Body of pancreas (tissue), 4 donors: ENCODE data around the gene FBXL3. TPM values are rescaled to one million over a fixed set of nuclear protein-coding genes. Genes with fewer than 3 reads are reported as not detected.

ENCODE experiments used
- ATAC-seq: fragments of 150-250 bp; one replicate; pipeline ENCODE4 v1.9.1; 2016
- DNase-seq, 4 donors: peaks; one replicate each; pipeline ENCODE4 v3.0.0-alpha.2; 2019
- H3K27ac ChIP-seq, 4 donors: fragments of 200-600 bp; sonication (generic); 1 replicate in 3 of 4; 2 replicates in 1 of 4; pipeline versions ENCODE4 v1.5.1 to v1.6.1; 2016 to 2019; ENCODE audit warnings: mild to moderate bottlenecking in 1 of 4, mixed read lengths in 1 of 4, moderate library complexity in 1 of 4
- H3K27me3 ChIP-seq, 2 donors: fragments of 200-600 bp; sonication (generic); one replicate each; pipeline ENCODE4 v1.6.0; 2016; ENCODE audit warnings: mild to moderate bottlenecking in 1 of 2
- H3K36me3 ChIP-seq, 2 donors: fragments of 200-600 bp; sonication (generic); replicated peaks in 1 of 2; 2 replicates each; pipeline ENCODE4 v1.5.1; 2016; ENCODE audit warnings: low read depth in 2 of 2; ENCODE audit not compliant: insufficient read depth in 1 of 2
- H3K4me1 ChIP-seq: fragments of 200-600 bp; sonication (generic); one replicate; pipeline ENCODE4 v1.6.0; 2016
- H3K4me3 ChIP-seq, 2 donors: fragments of 200-600 bp; sonication (generic); 1 replicate in 1 of 2; 2 replicates in 1 of 2; pipeline ENCODE4 v1.5.1; 2016 to 2019
- H3K9me3 ChIP-seq, 3 donors: fragments of 200-600 bp; sonication (generic); 1 replicate in 2 of 3; 2 replicates in 1 of 3; pipeline ENCODE4 v1.5.1; 2016
- POLR2A ChIP-seq, 3 donors: fragments of 450-650 bp; IDR thresholded peaks; one replicate each; pipeline ENCODE4 v1.6.1; 2016; ENCODE audit warnings: antibody characterized with exemption in 3 of 3, mild to moderate bottlenecking in 2 of 3
- WGBS, 2 donors: methylation state at CpG; one replicate each; pipeline ENCODE4 v1.1.5; 2017; 5-methylcytosine and 5-hydroxymethylcytosine counted together
- intact Hi-C: fragments of 100-400 bp; cut with DNase I; formaldehyde crosslinking; loops from one replicate; pipeline ENCODE4 v1.15.1; 2023
- total RNA-seq, 2 donors: library from RNA; depleted of rRNA; stranded (reverse); fragments of >200 nt; gene quantifications; one replicate each; pipeline ENCODE4 v1.1.0, GENCODE V29; 2016
- TF ChIP-seq, protein P1 (sequence below), 7 experiments: fragments of 450-650 bp in 4 of 7; fragments of 200-600 bp in 3 of 7; sonication (generic) in 3 of 7; IDR thresholded peaks; one replicate each; pipeline ENCODE4 v1.5.1; 2016 to 2019; ENCODE audit warnings: antibody characterized with exemption in 7 of 7

The FBXL3 gene, protein sequence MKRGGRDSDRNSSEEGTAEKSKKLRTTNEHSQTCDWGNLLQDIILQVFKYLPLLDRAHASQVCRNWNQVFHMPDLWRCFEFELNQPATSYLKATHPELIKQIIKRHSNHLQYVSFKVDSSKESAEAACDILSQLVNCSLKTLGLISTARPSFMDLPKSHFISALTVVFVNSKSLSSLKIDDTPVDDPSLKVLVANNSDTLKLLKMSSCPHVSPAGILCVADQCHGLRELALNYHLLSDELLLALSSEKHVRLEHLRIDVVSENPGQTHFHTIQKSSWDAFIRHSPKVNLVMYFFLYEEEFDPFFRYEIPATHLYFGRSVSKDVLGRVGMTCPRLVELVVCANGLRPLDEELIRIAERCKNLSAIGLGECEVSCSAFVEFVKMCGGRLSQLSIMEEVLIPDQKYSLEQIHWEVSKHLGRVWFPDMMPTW
- 10 to 100 TPM; 25.4 to 35.0 TPM for total RNA-seq

DNA sequence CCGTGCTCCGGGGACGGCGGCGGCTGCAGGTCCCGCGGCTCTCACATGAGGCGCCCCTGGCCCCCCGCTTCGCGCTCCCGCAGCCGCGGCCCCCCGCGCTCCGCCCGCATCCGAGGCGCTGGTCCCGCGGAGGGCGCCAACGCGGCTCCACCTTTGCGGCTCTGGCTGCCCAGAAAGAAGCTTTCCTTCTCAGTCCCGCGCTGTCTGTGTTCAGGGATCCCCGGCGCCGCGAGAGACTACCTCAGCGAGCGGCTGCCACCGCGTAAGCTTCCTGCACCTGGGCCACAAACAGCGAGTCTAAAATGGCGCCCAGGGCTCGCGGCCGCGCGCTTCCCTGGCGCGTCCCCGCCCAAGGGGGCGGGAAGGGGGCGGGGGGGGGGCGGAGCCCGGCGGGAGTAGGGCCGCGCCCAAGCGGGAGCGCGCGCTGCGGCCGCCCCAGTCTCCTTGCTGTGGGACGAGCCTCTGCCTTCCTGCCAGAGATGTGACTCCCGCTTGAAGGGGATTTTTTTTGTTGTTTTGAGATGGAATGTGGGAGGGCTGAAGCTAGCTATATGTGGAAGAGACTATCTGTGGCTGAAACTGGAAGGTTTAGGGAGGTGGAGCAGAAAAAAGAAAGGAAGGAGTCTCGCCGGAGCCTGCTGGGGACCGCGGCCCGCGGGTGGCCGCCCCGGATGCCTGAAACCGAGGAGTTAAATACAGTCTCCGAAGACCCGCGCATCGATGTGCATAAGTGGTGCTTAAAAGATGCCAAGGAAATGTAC is at the start of gene FBXL3:
Gene FBXL3, minus strand, starts transcription at position 299 of the 761 bp plus-strand sequence. CDS start 5,299 bp downstream, outside the sequence.
- DNase-seq: peak; percentile 82 to 87 (median 83)
- intact Hi-C loops: no loop called here
- Histone ChIP-seq H3K36me3 (no peaks in the 10 kb centered on the region), H3K9me3 (no peaks in the 10 kb centered on the region), H3K27ac (peak within 1 kb of the TSS; percentile 96 to 99 (median 98)), H3K27me3 (no peaks in the 10 kb centered on the region), H3K4me3 (peak within 1 kb of the TSS; percentile 61 to 67), H3K4me1 (peaks cover 40% of the 10 kb centered on the region)
- peak; percentile 74 to 85 (median 77) for TF ChIP-seq POLR2A (IDR thresholded peaks at IDR 0.05)
- TF ChIP-seq, protein P1, sequence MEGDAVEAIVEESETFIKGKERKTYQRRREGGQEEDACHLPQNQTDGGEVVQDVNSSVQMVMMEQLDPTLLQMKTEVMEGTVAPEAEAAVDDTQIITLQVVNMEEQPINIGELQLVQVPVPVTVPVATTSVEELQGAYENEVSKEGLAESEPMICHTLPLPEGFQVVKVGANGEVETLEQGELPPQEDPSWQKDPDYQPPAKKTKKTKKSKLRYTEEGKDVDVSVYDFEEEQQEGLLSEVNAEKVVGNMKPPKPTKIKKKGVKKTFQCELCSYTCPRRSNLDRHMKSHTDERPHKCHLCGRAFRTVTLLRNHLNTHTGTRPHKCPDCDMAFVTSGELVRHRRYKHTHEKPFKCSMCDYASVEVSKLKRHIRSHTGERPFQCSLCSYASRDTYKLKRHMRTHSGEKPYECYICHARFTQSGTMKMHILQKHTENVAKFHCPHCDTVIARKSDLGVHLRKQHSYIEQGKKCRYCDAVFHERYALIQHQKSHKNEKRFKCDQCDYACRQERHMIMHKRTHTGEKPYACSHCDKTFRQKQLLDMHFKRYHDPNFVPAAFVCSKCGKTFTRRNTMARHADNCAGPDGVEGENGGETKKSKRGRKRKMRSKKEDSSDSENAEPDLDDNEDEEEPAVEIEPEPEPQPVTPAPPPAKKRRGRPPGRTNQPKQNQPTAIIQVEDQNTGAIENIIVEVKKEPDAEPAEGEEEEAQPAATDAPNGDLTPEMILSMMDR (IDR thresholded peaks at IDR 0.05): peak in 1 of 7 experiments; percentile 2
- peak; percentile 92 for ATAC-seq
- WGBS, 2 donors: 1% methylated on average over 17 to 69 of the region's 74 CpGs

DNA sequence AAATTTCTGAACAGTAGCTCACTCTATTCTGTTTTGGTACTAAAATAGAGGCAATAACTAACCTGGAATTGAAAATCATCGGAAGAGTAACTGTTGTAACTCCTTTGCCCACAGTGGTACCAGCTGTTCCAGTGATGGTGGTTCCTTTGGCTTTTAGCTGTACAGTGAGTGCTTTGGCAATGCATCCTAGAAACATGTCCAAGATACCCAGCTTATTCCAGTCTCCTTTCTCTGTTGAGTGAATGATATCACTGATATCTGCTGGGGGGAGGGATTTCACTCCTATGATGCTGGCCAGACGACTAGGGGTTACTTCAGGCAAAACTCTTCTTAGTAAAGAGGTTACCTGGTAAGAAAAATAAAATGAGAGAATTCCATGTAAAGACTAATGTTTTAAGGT is 40.6 kb upstream of the FBXL3 start:
- H3K27ac ChIP-seq: no peak overlapping the region
- H3K9me3 ChIP-seq: no peaks in the 10 kb centered on the region
- 98 to 100% methylated on average over 2 of the region's 2 CpGs for WGBS, 2 donors
- H3K27me3 ChIP-seq: no peaks in the 10 kb centered on the region
- peaks cover 0 to 18% of the 10 kb centered on the region in 2 donors for H3K36me3 ChIP-seq
- TF ChIP-seq, protein P1 (IDR thresholded peaks at IDR 0.05): no peak
- TF ChIP-seq POLR2A (IDR thresholded peaks at IDR 0.05): no peak
- intact Hi-C loops: no loop called here
- no peaks in the 10 kb centered on the region for H3K4me1 ChIP-seq
- ATAC-seq: no peak
- no peak for DNase-seq
- no peak overlapping the region for H3K4me3 ChIP-seq

DNA sequence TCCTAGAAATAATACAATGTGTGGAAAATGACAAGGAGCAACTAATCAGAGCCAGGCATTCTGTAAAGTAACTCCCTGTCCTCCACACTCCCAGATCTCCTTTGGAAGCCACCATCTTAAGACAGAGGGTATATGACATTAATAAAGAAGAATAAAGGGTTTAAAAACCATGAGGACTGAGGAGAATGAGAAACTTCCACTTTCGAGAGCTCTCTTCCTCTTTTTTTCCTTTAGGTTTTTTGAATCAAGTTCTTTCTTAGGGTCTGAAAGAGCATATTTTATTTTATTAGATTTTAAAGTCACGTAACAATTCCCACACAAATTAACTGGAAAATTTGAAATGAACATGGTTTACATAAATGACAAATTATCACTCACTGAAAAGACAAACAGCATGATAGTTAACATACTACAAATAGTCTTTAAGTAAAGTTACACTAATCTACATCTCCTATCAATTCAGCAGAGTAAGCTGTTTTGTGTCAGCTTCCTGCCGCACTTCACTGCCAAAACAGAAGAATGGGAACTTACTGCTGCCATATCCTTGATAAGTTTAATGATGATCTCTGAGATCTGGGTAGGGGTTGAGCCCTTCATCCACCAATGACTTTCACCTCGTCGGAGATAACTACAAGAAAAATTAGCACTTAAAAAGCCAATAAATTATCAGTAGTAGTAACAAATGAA is 38.6 kb upstream of the FBXL3 start:
- Histone ChIP-seq H3K27me3 (no peaks in the 10 kb centered on the region), H3K9me3 (no peaks in the 10 kb centered on the region), H3K4me1 (peaks cover 12% of the 10 kb centered on the region), H3K27ac (no peak overlapping the region), H3K36me3 (peaks cover 0 to 15% of the 10 kb centered on the region in 2 donors), H3K4me3 (no peak overlapping the region)
- no peak for ATAC-seq
- intact Hi-C loops: no loop called here
- WGBS, 2 donors: 73 to 83% methylated on average over 5 of the region's 5 CpGs
- no peak for TF ChIP-seq POLR2A (IDR thresholded peaks at IDR 0.05)
- TF ChIP-seq, protein P1 (IDR thresholded peaks at IDR 0.05): no peak
- no peak for DNase-seq

DNA sequence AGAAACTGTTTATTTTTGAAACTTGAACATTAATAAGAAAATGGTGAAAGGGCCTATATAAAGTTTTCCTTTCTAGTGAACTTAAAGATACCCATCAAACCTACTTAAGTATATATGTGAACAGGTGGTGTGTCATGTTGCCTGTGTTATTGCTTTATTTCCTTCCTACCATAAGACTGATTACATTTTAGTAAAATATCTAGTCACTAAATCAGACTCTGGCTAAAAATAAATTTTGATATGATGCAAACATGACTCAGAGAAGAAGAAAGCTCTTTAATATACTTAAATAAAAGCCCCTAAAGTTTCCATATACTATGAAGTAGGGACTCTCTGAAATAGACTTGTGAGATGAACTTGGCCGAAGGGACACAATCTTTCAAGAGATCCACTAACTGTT is 35.1 kb upstream of the FBXL3 start:
- intact Hi-C loops: no loop called here
- H3K27me3 ChIP-seq: no peaks in the 10 kb centered on the region

More for the DNA sequence above, 35.1 kb upstream of the FBXL3 start:
- DNase-seq: no peak
- Histone ChIP-seq H3K4me3 (no peak overlapping the region), H3K4me1 (peaks cover 18% of the 10 kb centered on the region), H3K27ac (no peak overlapping the region), H3K9me3 (no peaks in the 10 kb centered on the region), H3K36me3 (peaks cover 0 to 6% of the 10 kb centered on the region in 2 donors)
- 95 to 96% methylated on average over 1 of the region's 1 CpG for WGBS, 2 donors
- TF ChIP-seq POLR2A (IDR thresholded peaks at IDR 0.05): no peak
- TF ChIP-seq, protein P1 (IDR thresholded peaks at IDR 0.05): no peak
- no peak for ATAC-seq
